HL-60 (cell line): ENCODE data around the gene ZNF521.

ENCODE experiments used
- POLR2AphosphoS5 ChIP-seq: IDR thresholded peaks from 2 replicates; pipeline ENCODE4 v1.6.1; 2012; ENCODE audit warnings: low read depth
- TF ChIP-seq, protein P1 (sequence below): IDR thresholded peaks from one replicate; pipeline ENCODE4 v1.5.1; 2011; ENCODE audit warnings: low read length, control low read depth, inconsistent platforms; ENCODE audit not compliant: insufficient read depth
- TF ChIP-seq, protein P2 (sequence below): IDR thresholded peaks from 2 replicates; pipeline ENCODE4 v1.6.1; 2012; ENCODE audit warnings: low read depth; ENCODE audit not compliant: insufficient replicate concordance

DNA sequence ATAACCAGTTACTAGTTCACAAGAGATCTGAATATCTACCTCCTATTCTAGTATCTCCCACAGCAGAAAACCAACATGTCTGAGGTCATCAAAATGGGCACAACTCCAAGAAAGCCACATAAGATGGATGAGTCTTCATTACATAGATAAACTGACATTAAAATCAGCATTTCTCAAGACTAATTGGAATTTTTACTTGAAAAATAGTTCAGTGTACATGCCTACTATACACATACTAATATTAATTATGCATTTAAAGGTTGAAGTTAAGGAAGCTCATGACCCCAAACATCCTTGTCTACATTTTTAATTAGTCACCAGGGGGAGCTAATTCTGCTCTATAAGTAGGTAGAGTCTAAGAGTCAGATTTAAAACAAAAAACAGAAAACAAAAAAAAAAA, 41.9 kb downstream of the ZNF521 start:
- TF ChIP-seq, protein P1, sequence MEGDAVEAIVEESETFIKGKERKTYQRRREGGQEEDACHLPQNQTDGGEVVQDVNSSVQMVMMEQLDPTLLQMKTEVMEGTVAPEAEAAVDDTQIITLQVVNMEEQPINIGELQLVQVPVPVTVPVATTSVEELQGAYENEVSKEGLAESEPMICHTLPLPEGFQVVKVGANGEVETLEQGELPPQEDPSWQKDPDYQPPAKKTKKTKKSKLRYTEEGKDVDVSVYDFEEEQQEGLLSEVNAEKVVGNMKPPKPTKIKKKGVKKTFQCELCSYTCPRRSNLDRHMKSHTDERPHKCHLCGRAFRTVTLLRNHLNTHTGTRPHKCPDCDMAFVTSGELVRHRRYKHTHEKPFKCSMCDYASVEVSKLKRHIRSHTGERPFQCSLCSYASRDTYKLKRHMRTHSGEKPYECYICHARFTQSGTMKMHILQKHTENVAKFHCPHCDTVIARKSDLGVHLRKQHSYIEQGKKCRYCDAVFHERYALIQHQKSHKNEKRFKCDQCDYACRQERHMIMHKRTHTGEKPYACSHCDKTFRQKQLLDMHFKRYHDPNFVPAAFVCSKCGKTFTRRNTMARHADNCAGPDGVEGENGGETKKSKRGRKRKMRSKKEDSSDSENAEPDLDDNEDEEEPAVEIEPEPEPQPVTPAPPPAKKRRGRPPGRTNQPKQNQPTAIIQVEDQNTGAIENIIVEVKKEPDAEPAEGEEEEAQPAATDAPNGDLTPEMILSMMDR = no peak
- TF ChIP-seq, protein P2, sequence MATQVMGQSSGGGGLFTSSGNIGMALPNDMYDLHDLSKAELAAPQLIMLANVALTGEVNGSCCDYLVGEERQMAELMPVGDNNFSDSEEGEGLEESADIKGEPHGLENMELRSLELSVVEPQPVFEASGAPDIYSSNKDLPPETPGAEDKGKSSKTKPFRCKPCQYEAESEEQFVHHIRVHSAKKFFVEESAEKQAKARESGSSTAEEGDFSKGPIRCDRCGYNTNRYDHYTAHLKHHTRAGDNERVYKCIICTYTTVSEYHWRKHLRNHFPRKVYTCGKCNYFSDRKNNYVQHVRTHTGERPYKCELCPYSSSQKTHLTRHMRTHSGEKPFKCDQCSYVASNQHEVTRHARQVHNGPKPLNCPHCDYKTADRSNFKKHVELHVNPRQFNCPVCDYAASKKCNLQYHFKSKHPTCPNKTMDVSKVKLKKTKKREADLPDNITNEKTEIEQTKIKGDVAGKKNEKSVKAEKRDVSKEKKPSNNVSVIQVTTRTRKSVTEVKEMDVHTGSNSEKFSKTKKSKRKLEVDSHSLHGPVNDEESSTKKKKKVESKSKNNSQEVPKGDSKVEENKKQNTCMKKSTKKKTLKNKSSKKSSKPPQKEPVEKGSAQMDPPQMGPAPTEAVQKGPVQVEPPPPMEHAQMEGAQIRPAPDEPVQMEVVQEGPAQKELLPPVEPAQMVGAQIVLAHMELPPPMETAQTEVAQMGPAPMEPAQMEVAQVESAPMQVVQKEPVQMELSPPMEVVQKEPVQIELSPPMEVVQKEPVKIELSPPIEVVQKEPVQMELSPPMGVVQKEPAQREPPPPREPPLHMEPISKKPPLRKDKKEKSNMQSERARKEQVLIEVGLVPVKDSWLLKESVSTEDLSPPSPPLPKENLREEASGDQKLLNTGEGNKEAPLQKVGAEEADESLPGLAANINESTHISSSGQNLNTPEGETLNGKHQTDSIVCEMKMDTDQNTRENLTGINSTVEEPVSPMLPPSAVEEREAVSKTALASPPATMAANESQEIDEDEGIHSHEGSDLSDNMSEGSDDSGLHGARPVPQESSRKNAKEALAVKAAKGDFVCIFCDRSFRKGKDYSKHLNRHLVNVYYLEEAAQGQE = no peak
- TF ChIP-seq POLR2AphosphoS5 = no peak
